Activated CD8-positive, alpha-beta memory T cell treated with anti-CD3 and anti-CD28 coated beads, Interleukin-2, amount 50 U/mL, for 1 hour (primary cell): ENCODE results near the gene ZBTB9.

Experiments
- DNase-seq: peaks from one replicate; pipeline ENCODE4 v3.0.0-alpha.2; 2020; ENCODE audit errors: extremely low read depth

Gene ZBTB9

GRCh38 chr6:33454009-33454946 is at the start of gene ZBTB9:
ZBTB9 (plus strand) TSS chr6:33454576; CDS start chr6:33455101, 525 bp downstream.
- DNase-seq, result peak; percentile 88

GRCh38 chr6:33404884-33405283 is 49.5 kb upstream of the ZBTB9 start:
- no peak for DNase-seq

GRCh38 chr6:33405386-33405940 is 48.9 kb upstream of the ZBTB9 start:
- DNase-seq, result no peak

- no peak for DNase-seq
Measured at GRCh38 chr6:33406126-33406525, 48.2 kb upstream of the ZBTB9 start.

DNA sequence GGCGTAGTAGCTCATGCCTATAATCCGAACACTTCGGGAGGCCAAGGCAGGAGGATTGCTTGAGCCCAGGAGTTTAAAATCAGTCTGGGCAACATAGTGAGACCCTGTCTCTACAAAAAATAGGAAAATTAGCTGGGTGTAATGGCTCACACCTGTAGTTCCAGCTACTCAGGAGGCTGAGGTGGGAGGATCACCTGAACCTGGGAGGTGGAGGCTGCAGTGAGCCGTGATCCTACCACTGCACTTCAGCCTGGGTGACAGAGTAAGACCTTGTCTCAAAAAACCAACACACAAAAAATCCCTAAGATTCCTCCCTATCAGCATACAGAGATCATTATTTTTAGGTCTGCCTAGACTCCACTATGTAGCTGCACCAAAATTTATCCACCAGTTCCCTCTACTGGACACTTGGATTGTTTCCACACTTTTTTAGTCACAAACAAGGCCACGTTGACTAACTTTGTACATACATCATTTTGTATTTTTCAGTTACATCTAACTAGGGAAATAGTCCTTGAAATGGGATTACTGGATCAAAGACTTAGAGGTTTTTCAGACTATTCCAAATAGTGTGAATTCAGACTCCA is 47.2 kb upstream of the ZBTB9 start:
- DNase-seq, result no peak

DNA sequence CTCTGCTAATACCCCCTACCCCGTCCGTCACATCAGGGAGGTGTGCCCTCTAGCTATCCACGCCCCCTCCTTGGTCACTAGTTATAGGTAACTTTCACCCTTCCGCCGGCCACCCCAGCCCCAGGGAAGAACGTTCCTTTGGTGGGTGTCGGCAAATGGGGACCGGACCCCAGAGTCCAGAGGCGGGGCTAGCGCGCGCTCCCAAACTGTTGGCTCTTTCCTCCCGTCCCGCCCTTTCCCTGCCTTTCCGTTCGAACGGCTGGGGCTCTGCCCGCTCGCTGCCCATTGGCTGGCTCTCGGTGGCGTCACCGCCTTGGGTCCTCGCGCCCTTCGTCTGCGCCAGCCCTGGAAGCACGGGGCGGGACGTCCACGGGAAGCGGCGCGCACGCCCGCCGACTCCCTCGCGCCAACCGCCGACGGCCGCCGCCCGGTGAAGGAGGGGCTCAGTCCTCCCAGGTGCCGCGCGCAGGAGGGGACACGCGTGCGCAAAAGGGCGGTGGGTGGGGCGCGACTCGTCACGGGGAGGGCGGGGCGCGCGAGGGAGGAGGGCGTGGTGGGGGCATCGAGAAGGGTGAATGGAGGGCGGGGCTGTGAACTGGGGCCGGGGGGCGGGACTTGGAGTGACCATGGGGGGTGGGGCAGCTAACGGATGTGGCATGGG is 44.2 kb upstream of the ZBTB9 start:
- DNase-seq, result peak; percentile 96

DNA sequence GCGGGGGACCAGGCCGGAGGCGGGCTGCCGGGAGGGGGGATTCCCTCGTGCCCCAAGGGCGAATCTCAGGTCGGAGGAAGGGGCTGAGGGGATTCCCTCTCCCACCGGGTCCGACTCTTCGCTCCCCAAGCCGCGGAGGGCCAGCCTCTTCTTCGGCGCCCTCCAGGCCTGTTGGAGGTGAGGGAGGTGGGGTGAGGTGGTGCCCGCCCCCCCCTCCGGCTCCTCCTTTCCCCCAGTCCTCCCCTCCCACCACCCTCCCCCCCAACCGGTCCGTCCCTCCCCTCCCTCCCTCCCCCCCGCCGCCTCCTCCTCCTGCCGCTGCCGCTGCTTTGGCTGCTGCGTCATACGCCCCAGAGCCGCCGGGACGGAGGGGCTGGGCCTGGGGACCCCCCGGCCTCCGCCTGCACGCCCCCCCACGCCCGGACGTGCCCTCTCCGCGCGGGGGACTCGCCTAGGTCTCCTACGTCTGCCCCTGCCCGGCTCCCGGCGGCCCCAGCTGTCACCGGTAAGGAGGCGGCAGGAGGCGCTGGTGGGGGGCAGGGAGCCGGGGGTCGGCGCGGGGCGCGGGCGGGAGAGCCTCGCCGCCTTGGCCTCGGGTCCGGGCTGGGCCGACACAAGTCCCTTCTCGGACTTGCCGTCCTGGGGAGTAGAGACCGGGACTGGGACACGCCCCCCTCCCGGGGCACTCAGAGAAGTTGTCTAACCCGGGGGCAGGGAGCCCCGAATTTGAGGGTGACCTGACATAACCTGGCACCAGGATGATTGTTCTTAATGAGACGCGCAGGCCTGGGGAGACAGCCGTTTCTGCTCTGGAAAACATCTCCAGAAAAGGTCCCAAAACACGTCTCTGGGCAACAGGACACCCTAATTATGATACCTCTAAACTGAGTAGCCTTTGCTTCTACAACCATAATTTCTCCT is 43.4 kb upstream of the ZBTB9 start, which contains the start of gene PHF1:
PHF1 (plus strand) TSS at position 304 of the 921 bp plus-strand sequence. CDS start 1,250 bp downstream, outside the sequence.
- DNase-seq, result peak; percentile 80

GRCh38 chr6:33411632-33412005 is 42.8 kb upstream of the ZBTB9 start:
- DNase-seq, result no peak

- no peak for DNase-seq
Measured at GRCh38 chr6:33412140-33413009, 42.0 kb upstream of the ZBTB9 start.

- DNase-seq, result no peak
Measured at GRCh38 chr6:33413241-33414120, 40.9 kb upstream of the ZBTB9 start.

GRCh38 chr6:33414592-33415271 is 39.6 kb upstream of the ZBTB9 start:
- no peak for DNase-seq

- no peak for DNase-seq
Measured at GRCh38 chr6:33415831-33416230, 38.5 kb upstream of the ZBTB9 start.

DNA sequence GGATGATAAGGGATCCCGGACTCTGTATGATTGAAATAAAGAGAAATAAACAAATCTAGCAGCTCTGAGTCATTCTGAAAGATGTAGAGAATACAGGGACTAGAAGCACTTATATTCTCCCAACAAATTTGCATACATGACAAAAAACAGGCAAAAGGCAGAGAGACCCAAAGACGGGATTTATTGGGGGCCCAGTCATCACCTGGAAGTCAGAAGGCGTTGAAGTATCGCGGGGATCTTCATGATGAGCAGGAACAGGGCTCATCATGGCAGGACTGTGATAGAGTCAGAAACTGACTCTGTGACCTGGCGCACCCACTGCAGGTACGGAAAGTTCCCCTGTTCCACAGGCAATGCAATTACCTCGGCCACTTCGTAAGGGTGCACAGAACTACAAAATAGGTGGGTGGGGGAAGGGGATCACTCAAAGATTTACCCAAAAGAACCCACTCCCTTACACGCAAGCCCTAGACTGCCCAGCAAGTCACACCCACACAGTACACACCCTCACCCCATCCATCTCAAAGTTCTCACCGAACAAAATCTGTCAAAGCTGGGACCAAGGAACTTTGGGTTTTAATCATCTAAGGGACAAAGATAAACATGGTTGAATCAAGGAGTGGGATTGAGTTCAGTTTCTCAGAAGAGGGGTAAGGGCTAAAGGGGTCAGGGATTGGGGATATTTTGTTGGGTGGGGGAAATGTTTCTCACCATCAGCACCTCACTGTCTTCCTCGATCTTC is 37.8 kb upstream of the ZBTB9 start:
- no peak for DNase-seq

DNA sequence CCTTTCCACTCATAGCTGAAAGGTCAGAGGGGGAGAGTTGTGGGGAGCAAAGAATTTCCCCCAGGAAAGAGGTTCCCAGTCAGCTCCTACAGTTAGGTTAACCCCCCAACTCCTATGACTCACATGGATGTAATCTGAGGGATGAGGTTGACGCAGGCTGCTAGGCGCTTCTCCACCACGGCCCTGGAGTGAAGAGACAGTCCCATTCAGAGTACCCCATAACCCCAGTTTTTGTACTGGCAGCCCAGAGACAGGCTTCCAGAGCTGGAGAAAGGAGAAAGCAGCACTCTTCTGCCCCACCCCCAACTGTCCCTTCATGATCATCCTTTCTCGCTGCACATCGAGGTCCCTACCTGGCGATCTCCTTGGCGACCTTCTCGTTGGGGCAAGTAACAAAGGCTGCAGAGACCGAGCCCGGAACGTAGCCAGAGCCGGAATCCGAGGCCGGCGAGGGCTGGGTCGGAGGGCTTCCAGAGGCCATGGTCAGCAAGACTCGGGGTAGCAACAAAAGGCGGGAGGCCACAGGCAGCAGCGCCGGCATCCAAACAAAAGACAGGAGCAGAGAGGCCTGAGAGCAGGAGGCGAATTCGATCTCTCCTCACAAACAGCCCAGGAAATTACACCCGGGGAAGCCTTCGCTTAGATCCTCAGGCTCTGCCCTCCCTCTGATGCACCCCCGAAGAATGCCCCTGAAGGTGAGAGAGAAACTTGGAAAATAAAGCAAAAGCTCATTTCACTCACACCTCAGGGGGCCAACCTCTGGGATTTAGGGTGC is 37.1 kb upstream of the ZBTB9 start:
- DNase-seq, result no peak

GRCh38 chr6:33417903-33418689 is 36.3 kb upstream of the ZBTB9 start, which contains the start of gene CUTA:
CUTA (minus strand) TSS chr6:33418107; CDS start chr6:33418000, 107 bp downstream.
- peak; percentile 99 for DNase-seq

DNA sequence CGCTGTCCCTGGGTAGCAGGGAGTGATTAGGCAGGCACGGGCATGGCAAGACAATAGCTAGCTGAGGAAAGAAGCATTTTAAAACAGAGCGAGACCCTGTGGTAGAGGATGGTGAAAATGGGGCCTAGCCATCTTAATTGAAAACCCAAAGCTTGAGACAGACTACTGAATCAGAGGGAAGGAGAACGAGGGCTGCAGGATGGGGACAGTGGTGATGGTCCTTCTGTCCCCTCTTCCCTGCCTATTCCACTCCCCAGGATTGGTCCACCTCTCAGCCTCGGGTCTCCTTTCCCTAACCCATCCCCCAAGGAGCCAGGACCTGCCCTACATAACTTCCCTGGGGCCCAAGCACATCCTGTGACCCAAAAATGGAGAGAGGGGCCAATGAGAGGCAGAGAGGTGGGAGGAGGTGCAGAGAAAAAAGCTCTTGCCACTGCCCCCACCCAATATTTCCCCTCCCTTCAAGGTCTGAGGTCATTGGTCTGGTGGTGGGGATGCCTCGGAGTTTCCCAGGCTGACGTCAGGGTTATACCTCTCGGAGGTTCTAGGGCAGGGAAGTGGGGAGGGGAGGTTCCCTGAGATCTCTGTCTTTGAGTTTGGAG is 35.6 kb upstream of the ZBTB9 start:
- DNase-seq, result no peak
